Endothelial cell (in vitro differentiated cells): Measurements from ENCODE around the gene SARS1. TPM values are rescaled to one million over a fixed set of nuclear protein-coding genes. Genes with fewer than 3 reads are reported as not detected.
A peak's percentile ranks its signal among the peaks of the same experiment; 100 is the strongest.

Experiments used
- DNase-seq: peaks from one replicate; pipeline ENCODE4 v3.0.0; 2021; ENCODE audit warnings: low spot score
- H3K27ac Mint-ChIP-seq: one replicate; pipeline ENCODE4 v1.8.0; 2021; ENCODE audit warnings: mixed read lengths, inconsistent platforms; ENCODE audit not compliant: unreplicated experiment
- H3K27me3 Mint-ChIP-seq: one replicate; pipeline ENCODE4 v1.8.0; 2021; ENCODE audit warnings: mild to moderate bottlenecking, moderate library complexity, mixed read lengths, inconsistent platforms; ENCODE audit not compliant: unreplicated experiment
- H3K36me3 Mint-ChIP-seq: one replicate; pipeline ENCODE4 v1.8.0; 2021; ENCODE audit warnings: mild to moderate bottlenecking, low read depth, mixed read lengths, inconsistent platforms; ENCODE audit not compliant: unreplicated experiment
- H3K4me1 Mint-ChIP-seq: one replicate; pipeline ENCODE4 v1.8.0; 2021; ENCODE audit warnings: mild to moderate bottlenecking, mixed read lengths, inconsistent platforms; ENCODE audit not compliant: unreplicated experiment
- H3K4me3 Mint-ChIP-seq: one replicate; pipeline ENCODE4 v1.8.0; 2021; ENCODE audit warnings: mild to moderate bottlenecking, mixed read lengths, inconsistent platforms; ENCODE audit not compliant: unreplicated experiment
- H3K9me3 Mint-ChIP-seq: one replicate; pipeline ENCODE4 v1.8.0; 2021; ENCODE audit warnings: mixed read lengths, inconsistent platforms; ENCODE audit not compliant: unreplicated experiment
- CTCF ChIP-seq: fragments of 200-600 bp; sonication (generic); IDR thresholded peaks from one replicate; pipeline ENCODE4 v1.5.0; 2021; ENCODE audit warnings: antibody characterized with exemption; ENCODE audit not compliant: unreplicated experiment
- total RNA-seq: library from RNA; stranded (reverse); fragmentation: NEBNext Ultra II Directional; extraction: Animal tissue kit (Norgen Biotek cat#: 25700); gene quantifications from one replicate; pipeline ENCODE4 v1.2.1, GENCODE V29; 2021; ENCODE audit not compliant: unreplicated experiment

SARS1 gene
- total RNA-seq, 1 donor from 2014 or later: 125 TPM

GRCh38 chr1:109198745-109199144 is 15.0 kb upstream of the SARS1 start:
- peaks cover 5% of the 10 kb centered on the region for H3K27me3 Mint-ChIP-seq
- no peak for TF ChIP-seq CTCF
- H3K4me3 Mint-ChIP-seq: no peak overlapping the region
- peaks cover 9% of the 10 kb centered on the region for H3K4me1 Mint-ChIP-seq
- H3K36me3 Mint-ChIP-seq: no peaks in the 10 kb centered on the region
- no peak for DNase-seq
- H3K27ac Mint-ChIP-seq: no peak overlapping the region
- H3K9me3 Mint-ChIP-seq: no peaks in the 10 kb centered on the region

- H3K27me3 Mint-ChIP-seq: peaks cover 3% of the 10 kb centered on the region
- no peaks in the 10 kb centered on the region for H3K36me3 Mint-ChIP-seq
- H3K9me3 Mint-ChIP-seq: no peaks in the 10 kb centered on the region
- no peak overlapping the region for H3K27ac Mint-ChIP-seq
- peak overlapping the region; percentile 9 for H3K4me3 Mint-ChIP-seq
- no peak for TF ChIP-seq CTCF
- no peak for DNase-seq
- peaks cover 9% of the 10 kb centered on the region for H3K4me1 Mint-ChIP-seq
Observed at GRCh38 chr1:109199710-109200109, 14.0 kb upstream of the SARS1 start.

GRCh38 chr1:109201123-109201703 is 12.5 kb upstream of the SARS1 start:
- Mint-ChIP-seq H3K27ac (no peak overlapping the region), H3K4me3 (no peak overlapping the region), H3K27me3 (peaks cover 3% of the 10 kb centered on the region), H3K4me1 (peaks cover 9% of the 10 kb centered on the region), H3K9me3 (no peaks in the 10 kb centered on the region), H3K36me3 (no peaks in the 10 kb centered on the region)
- peak; percentile 45 for TF ChIP-seq CTCF
- DNase-seq: peak; percentile 45

GRCh38 chr1:109204484-109204883 is 9.2 kb upstream of the SARS1 start:
- no peak for TF ChIP-seq CTCF
- Mint-ChIP-seq H3K27ac (no peak overlapping the region), H3K4me3 (no peak overlapping the region), H3K9me3 (no peaks in the 10 kb centered on the region), H3K27me3 (peaks cover 3% of the 10 kb centered on the region), H3K4me1 (peaks cover 2% of the 10 kb centered on the region), H3K36me3 (no peaks in the 10 kb centered on the region)
- DNase-seq: no peak

GRCh38 chr1:109206339-109206738 is 7.4 kb upstream of the SARS1 start:
- H3K27me3 Mint-ChIP-seq: peaks cover 3% of the 10 kb centered on the region
- TF ChIP-seq CTCF: no peak
- H3K4me3 Mint-ChIP-seq: no peak overlapping the region
- H3K27ac Mint-ChIP-seq: no peak overlapping the region
- H3K36me3 Mint-ChIP-seq: no peaks in the 10 kb centered on the region
- no peak for DNase-seq
- no peaks in the 10 kb centered on the region for H3K9me3 Mint-ChIP-seq
- H3K4me1 Mint-ChIP-seq: peaks cover 4% of the 10 kb centered on the region
